ENCODE data around the gene ZMIZ1.

Gene ZMIZ1

GRCh38 chr10:79358811-79359210 lies 290.0 kb downstream of the ZMIZ1 start:
- no peak for DNase-seq (ENCODE audit: low read depth)

DNA sequence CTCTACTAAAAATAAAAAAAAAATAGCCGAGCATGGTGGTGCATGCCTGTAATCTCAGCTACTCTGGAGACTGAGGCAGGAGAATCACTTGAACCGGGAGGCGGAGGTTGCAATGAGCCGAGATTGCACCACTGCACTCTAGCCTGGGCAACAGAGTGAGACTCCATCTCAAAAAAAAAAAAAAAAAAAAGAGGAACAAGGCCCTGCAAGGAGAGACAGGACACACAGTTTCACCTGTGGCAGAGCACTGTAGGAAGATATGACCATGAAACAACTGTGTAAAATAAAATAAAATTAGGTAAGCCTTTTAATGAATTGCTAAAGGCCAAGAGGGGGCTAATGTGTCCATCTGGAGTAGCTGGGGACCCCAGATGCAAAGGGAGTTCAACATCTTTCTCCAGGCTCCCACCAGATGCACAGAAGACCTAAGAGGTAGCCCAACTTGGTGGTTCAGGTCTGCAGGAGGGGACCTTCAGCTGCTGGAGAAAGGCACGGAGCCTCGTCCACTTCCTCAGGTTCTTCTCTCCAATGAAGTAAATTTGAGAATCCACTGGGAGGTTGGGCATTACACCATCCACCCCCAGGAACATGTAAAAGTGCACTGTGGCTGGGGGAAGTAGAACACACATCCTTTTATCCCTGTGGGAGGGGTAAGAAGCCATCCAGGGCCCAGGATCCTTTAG lies 291.2 kb downstream of the ZMIZ1 start:
- DNase-seq (ENCODE audit: low read depth): no peak

DNA sequence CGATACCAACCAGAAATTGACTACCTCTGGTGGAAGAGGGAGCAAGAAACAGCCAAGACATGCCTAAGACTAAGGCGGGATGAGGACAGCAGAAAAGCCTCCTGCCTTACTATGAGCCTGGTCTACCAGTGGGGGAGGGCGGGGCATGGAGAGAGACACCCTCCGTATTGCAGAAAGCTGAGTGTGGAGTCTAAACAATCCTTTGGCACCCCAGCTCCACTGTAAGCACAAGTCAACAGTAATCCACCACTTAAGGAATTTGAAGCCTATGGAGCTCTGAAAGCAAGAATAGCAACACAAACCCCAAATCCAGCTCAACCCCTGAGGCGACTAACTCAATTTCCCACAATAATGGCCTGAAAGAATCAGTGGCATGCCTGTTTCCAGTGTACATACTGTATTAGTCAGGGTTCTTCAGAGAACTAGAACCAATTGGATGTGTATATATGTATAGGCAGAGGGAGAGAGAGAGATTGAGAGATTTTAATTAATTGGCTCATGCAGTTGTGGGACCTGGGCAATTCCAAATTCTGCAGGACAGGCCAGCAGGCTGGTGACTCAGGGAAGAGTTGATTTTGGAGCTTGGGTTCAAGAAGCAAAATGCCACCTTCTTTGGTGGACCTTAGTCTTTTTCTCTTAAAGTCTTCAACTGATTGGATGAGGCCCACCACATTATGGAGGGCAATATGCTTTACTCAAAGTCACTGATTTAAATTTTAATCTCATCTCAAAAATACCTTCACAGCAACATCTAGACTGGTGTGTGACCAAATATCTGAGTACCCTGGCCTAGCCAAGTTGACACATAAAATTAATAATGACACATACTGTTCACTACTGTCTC lies 292.0 kb downstream of the ZMIZ1 start:
- DNase-seq (ENCODE audit: low read depth): no peak

GRCh38 chr10:79361726-79362397 lies 293.1 kb downstream of the ZMIZ1 start:
- no peak for DNase-seq (ENCODE audit: low read depth)
